IPS-18c (cell line): ENCODE data around the gene TMEM129.

ENCODE experiments used
- H3K4me3 ChIP-seq: 2 replicates; pipeline ENCODE4 v1.7.0; 2013; ENCODE audit warnings: low read depth, mild to moderate bottlenecking, low read length, moderate library complexity; ENCODE audit not compliant: insufficient read depth
- H3K9me3 ChIP-seq: one replicate; pipeline ENCODE4 v1.6.1; 2013; ENCODE audit warnings: mild to moderate bottlenecking, low read length, moderate library complexity; ENCODE audit not compliant: control insufficient read depth, insufficient read depth

The TMEM129 gene

GRCh38 chr4:1749826-1750225 is 28.7 kb upstream of the TMEM129 start:
- Histone ChIP-seq H3K4me3 (no peak overlapping the region), H3K9me3 (no peaks in the 10 kb centered on the region)

- Histone ChIP-seq H3K4me3 (no peak overlapping the region), H3K9me3 (no peaks in the 10 kb centered on the region)
Observed at GRCh38 chr4:1749370-1749769, 28.2 kb upstream of the TMEM129 start.

DNA sequence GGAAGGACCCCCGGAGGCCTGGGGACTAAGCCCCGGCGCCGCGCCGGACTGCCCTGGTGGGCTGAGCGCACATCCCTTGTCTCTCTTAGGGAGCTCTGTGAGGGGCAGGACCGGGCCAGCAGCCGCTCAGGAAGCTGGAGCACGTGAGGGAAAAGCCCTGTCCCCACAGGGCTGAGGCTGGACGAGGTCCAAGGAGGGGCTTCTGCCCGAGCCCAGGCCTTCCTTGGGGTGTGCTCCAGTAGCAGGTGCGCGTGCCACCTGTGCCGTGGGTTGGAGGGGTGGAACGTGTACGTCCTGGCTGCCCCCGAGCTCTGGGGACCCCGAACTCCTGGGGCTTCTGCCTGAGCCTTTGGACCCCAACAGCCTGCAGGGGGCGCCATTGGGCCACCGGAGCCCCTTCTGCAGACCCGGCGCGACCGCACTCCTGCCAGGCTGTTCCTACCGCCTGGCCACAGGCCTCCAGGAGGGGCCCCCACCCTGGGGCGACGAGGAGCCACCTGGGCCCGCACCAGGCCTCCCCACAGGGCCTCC is 27.4 kb upstream of the TMEM129 start:
- no peaks in the 10 kb centered on the region for H3K9me3 ChIP-seq
- no peak overlapping the region for H3K4me3 ChIP-seq

GRCh38 chr4:1747603-1747967 is 26.5 kb upstream of the TMEM129 start:
- no peaks in the 10 kb centered on the region for H3K9me3 ChIP-seq
- H3K4me3 ChIP-seq, result no peak overlapping the region

GRCh38 chr4:1746919-1747602 is 25.9 kb upstream of the TMEM129 start:
- no peaks in the 10 kb centered on the region for H3K9me3 ChIP-seq
- H3K4me3 ChIP-seq, result no peak overlapping the region

- H3K4me3 ChIP-seq, result no peak overlapping the region
- H3K9me3 ChIP-seq, result no peaks in the 10 kb centered on the region
Observed at GRCh38 chr4:1746265-1746691, 25.2 kb upstream of the TMEM129 start.

DNA sequence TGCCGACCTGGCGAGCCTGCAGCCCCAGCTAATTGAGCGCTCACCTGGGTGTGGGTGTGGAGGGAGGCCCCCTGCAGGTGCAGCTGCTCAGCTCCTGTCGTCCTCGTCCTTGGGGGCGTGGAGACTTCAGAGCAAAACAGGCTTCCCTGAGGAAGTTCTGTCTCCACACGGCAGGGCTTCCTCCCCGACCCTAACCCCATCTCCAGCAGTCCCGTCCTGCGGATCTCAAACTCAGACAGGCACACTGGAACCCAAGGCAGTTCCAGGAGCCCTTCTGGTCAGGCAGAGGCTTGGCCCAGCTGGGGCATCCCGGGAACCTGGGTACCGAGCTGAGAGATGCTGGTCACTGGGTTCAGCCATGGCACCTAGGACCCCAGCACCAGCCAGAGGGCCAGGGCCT is 24.6 kb upstream of the TMEM129 start:
- H3K4me3 ChIP-seq, result no peak overlapping the region
- H3K9me3 ChIP-seq, result no peaks in the 10 kb centered on the region

GRCh38 chr4:1745165-1745564 is 24.0 kb upstream of the TMEM129 start:
- no peaks in the 10 kb centered on the region for H3K9me3 ChIP-seq
- H3K4me3 ChIP-seq, result no peak overlapping the region

- no peaks in the 10 kb centered on the region for H3K9me3 ChIP-seq
- H3K4me3 ChIP-seq, result no peak overlapping the region
Observed at GRCh38 chr4:1744552-1744951, 23.4 kb upstream of the TMEM129 start.

DNA sequence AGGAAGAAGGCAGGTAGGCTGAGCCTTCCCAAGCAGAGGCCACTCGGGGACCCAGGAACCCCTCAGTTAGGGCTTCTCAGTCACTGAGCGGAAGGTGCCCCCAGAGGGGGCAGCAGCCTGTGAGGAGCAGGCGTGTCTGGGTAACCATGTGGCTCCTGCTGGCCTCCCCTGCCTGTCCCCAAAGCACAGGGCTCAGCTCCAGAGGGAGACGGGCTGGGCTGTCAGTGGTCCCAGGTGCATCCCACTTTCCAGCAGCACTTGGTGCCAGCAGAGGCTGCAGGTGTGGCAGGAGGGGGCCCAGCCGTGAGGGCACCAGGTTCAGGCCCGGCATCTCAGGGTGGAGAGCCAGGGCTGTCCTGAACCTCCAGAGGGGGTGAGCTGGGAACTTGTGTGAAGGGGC is 22.9 kb upstream of the TMEM129 start:
- Histone ChIP-seq H3K4me3 (no peak overlapping the region), H3K9me3 (no peaks in the 10 kb centered on the region)

GRCh38 chr4:1743551-1743950 is 22.4 kb upstream of the TMEM129 start:
- Histone ChIP-seq H3K9me3 (no peaks in the 10 kb centered on the region), H3K4me3 (no peak overlapping the region)

DNA sequence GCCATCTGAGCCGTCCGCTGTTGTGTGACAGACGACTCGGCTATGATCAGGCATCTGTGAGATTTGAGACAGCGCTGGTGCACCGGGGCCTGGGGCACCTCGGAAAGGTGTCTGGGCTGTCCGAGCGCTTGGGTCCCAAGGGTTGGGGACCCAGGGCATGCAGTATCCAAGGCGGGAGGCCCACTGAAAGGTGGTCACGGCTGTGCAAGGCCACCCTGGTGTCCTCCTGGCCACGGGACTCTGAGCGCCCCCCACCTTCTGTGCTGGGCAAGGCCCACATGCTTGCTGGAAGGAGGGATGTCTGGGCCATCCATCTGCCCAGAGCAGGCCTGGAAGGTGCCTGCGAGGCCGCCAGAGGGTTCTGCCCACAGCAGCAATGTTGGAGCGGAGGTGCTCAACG is 20.1 kb upstream of the TMEM129 start:
- H3K9me3 ChIP-seq, result peaks cover 8% of the 10 kb centered on the region
- H3K4me3 ChIP-seq, result no peak overlapping the region

DNA sequence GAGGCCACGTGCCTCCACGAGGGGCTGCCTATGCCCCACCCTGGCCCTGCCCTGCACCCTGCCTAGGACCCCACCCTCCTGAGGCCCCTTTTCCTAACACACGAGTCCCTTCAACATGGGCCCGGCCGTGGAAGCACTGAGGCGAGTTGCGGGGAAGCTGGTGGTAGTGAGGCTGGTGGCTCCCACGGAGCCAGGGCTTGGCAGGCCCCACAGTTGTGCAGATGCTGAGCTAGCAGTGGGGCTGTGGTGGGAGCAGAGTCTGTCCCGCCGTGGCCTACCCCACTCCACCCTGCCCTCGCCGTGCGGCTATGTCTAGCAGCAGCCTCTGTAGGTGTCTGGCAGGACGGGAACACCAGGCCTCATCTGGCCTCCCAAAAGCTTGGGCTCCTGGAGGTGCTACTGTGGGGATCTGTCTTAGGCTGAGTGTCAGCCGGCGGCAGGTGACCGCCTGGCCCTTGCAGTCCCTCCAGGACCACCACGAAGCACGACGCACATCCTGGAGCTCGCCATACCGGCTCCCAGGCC is 19.0 kb upstream of the TMEM129 start:
- no peak overlapping the region for H3K4me3 ChIP-seq

DNA sequence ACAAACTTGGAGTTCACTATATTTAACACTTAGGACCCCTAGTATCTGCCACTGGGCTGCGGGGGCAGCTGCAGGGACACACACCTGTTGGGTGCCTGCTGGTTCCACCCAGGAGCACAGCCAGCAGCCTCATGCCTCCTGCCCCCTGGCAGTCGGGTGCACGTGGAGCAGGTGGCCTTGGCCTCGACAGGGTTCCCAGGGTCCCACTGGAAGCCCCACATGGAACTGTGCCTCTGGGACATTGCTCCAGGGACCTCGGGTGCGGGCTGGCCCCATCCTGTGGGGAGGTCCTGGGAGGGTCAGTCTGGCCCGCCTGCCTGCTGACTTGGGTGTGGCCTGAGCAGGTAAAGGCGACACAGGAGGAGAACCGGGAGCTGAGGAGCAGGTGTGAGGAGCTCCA is 18.2 kb upstream of the TMEM129 start:
- Histone ChIP-seq H3K4me3 (no peak overlapping the region), H3K9me3 (peaks cover 8% of the 10 kb centered on the region)

More for the DNA sequence above, 19.0 kb upstream of the TMEM129 start:
- peaks cover 8% of the 10 kb centered on the region for H3K9me3 ChIP-seq

DNA sequence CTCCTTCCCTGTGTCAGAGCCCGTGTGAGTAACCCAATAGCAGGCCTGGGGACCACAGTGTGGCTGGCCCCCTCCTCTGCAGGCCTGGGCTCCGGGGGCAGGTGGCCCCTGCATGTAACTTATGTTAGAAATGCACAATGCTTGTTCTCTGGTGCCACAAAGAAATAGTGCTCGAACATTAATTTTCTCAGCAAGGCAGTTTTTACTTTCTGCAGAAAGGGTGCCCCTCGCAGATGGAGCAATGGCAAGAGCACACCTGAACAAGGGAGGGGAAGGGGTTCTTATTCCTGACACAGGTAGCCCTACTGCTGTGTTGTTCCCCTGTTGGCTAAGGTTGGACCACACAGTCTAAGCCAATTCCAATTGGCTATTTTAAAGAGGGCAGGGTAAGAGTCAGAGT is 17.3 kb upstream of the TMEM129 start:
- no peak overlapping the region for H3K4me3 ChIP-seq

GRCh38 chr4:1737666-1738065 is 16.5 kb upstream of the TMEM129 start:
- Histone ChIP-seq H3K9me3 (peaks cover 8% of the 10 kb centered on the region), H3K4me3 (no peak overlapping the region)

More for the DNA sequence above, 17.3 kb upstream of the TMEM129 start:
- H3K9me3 ChIP-seq, result peaks cover 8% of the 10 kb centered on the region

DNA sequence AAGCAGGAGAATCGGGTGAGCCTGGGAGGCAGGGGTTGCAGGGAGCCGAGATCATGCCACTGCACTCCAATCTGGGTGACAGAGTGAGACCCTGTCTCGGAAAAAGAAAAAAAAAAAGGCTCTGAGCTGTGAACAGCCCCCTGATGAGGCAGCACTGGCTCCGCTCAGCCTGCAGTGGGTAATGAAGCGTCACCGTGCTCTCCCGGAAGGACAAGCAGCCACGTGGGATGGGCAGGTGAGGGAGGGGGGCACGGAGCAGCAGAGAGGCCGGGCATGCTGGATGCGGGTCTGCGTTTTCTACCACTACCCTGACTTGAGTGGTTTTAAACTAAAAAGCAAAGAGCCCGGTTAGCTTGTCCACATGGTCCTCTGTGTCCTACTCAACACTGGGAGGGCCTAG is 15.7 kb upstream of the TMEM129 start:
- no peak overlapping the region for H3K4me3 ChIP-seq

DNA sequence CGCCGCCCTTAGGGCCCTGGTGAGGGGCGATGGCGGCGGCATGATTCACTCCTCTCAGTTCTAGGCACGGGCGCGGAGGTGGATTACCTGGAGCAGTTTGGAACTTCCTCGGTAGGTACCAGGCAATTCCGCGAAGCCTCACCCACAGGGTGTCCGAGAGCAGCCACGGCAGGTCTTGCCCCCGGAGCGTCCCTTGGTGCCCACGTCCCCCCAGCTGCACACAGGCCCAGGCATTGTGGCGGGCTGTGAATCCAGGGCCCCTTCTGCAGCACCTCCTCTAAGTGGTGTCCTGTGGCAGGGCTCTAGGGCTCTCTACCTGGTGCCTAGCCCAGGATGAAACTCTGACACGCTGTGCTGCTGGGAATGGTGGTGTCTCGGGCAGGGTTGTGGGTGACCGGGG is 14.1 kb upstream of the TMEM129 start:
- Histone ChIP-seq H3K9me3 (peaks cover 8% of the 10 kb centered on the region), H3K4me3 (no peak overlapping the region)

More for the DNA sequence above, 15.7 kb upstream of the TMEM129 start:
- H3K9me3 ChIP-seq, result peaks cover 8% of the 10 kb centered on the region

- Histone ChIP-seq H3K9me3 (peaks cover 8% of the 10 kb centered on the region), H3K4me3 (no peak overlapping the region)
Observed at GRCh38 chr4:1732911-1733310, 11.8 kb upstream of the TMEM129 start.
